HepG2 (cell line): ENCODE data around the gene EEPD1. TPM values are rescaled to one million over a fixed set of nuclear protein-coding genes. Genes with fewer than 3 reads are reported as not detected.
A peak's percentile ranks its signal among the peaks of the same experiment; 100 is the strongest.

Experiments used
- AKAP8 ChIP-seq: sonication (generic); formaldehyde crosslinking; IDR thresholded peaks from 2 replicates; pipeline ENCODE4 v1.5.1; 2020; ENCODE audit warnings: mild to moderate bottlenecking, missing genetic modification reagents
- HDAC6 ChIP-seq: fragments of 200-600 bp; sonication (generic); IDR thresholded peaks from 2 replicates; pipeline ENCODE4 v1.7.0; 2017; ENCODE audit warnings: mild to moderate bottlenecking, antibody characterized with exemption, low read length, low read depth
- ISL2 ChIP-seq: sonication (generic); formaldehyde crosslinking; IDR thresholded peaks from 2 replicates; pipeline ENCODE4 v1.5.0; 2020; ENCODE audit warnings: missing genetic modification reagents
- KDM3A ChIP-seq: IDR thresholded peaks from 2 replicates; pipeline ENCODE4 v1.6.1; 2018; ENCODE audit warnings: low read depth, missing compliant biosample characterization
- MBNL3 ChIP-seq: fragments of 250-450 bp; sonication (Bioruptor Pico); conservative IDR thresholded peaks from 2 replicates; pipeline ENCODE4 v1.8.0; 2022; ENCODE audit warnings: mild to moderate bottlenecking, inconsistent platforms
- MXD3 ChIP-seq: IDR thresholded peaks from 2 replicates; pipeline ENCODE4 v1.6.1; 2016; ENCODE audit warnings: mild to moderate bottlenecking, missing biosample characterization, missing genetic modification reagents
- NFYC ChIP-seq: IDR thresholded peaks from 2 replicates; pipeline ENCODE4 v1.6.1; 2016; ENCODE audit warnings: missing genetic modification reagents, missing compliant biosample characterization
- SP1 ChIP-seq, 2 experiments: fragments of 450-650 bp in 1 of 2; sonication (generic) in 1 of 2; formaldehyde crosslinking in 1 of 2; IDR thresholded peaks; 2 replicates each; pipeline versions ENCODE4 v1.4.0 to v1.6.1; 2016 to 2020; ENCODE audit warnings: missing genetic modification reagents in 1 of 2
- TAF1 ChIP-seq: sonication (generic); formaldehyde crosslinking; IDR thresholded peaks from 2 replicates; pipeline ENCODE4 v1.4.0; 2020; ENCODE audit warnings: missing genetic modification reagents
- ZBTB40 ChIP-seq, 2 experiments: fragments of 450-650 bp in 1 of 2; sonication (generic) in 1 of 2; formaldehyde crosslinking in 1 of 2; IDR thresholded peaks; 2 replicates each; pipeline versions ENCODE4 v1.6.1 to v1.8.0; 2016 to 2022; ENCODE audit warnings: antibody characterized with exemption in 1 of 2, mild to moderate bottlenecking in 1 of 2, missing genetic modification reagents in 1 of 2
- ZFX ChIP-seq: sonication (generic); formaldehyde crosslinking; IDR thresholded peaks from 2 replicates; pipeline ENCODE4 v1.4.0; 2020; ENCODE audit warnings: mild to moderate bottlenecking, low read depth, missing genetic modification reagents, moderate library complexity
- ZNF33A ChIP-seq: sonication (generic); formaldehyde crosslinking; IDR thresholded peaks from 2 replicates; pipeline ENCODE4 v1.5.1; 2020; ENCODE audit warnings: missing genetic modification reagents, mild to moderate bottlenecking, moderate library complexity, borderline replicate concordance
- ZNF609 ChIP-seq: sonication (generic); formaldehyde crosslinking; IDR thresholded peaks from 2 replicates; pipeline ENCODE4 v1.4.0; 2020; ENCODE audit warnings: mild to moderate bottlenecking, missing genetic modification reagents, borderline replicate concordance
- ZNF781 ChIP-seq: sonication (generic); formaldehyde crosslinking; IDR thresholded peaks from 2 replicates; pipeline ENCODE4 v1.5.1; 2020; ENCODE audit warnings: borderline replicate concordance, mild to moderate bottlenecking, missing genetic modification reagents; ENCODE audit errors: not compliant biosample characterization
- ZSCAN31 ChIP-seq: sonication (generic); formaldehyde crosslinking; IDR thresholded peaks from 2 replicates; pipeline ENCODE4 v1.5.0; 2020; ENCODE audit warnings: low read depth, mild to moderate bottlenecking, missing genetic modification reagents
- polyA plus RNA-seq, 8 experiments: library from polyadenylated mRNA; depleted of rRNA in 3 of 8; stranded (reverse) in 7 of 8; unstranded in 1 of 8; fragments of >200 nt; fragmentation: Illumina TruSeq in 4 of 8; extraction: Trizol in 4 of 8; gene quantifications; 2 replicates each; pipeline versions ENCODE4 v1.2.1 to v1.2.3, GENCODE V29; 2011 to 2016; ENCODE audit warnings: low read depth in 4 of 8, missing spikeins in 1 of 8, mixed read lengths in 1 of 8; ENCODE audit not compliant: insufficient read depth in 1 of 8
- total RNA-seq, 5 experiments: library from RNA; depleted of rRNA; stranded (reverse); fragments of >200 nt; fragmentation: Illumina TruSeq; extraction: Trizol; gene quantifications; 2 replicates each; pipeline ENCODE4 v1.2.3, GENCODE V29; 2016; ENCODE audit warnings: low read depth in 1 of 5

EEPD1 gene
- total and polyA plus RNA-seq, 2 of the 13 experiments (the other 11 are each of a cell fraction or from before 2014, with no cell fraction given), result 10.1 to 16.4 TPM

- no peak for TF ChIP-seq ZBTB40 (IDR thresholded peaks at IDR 0.05)
- TF ChIP-seq ZBTB40 (CRISPR knock-in tag; IDR thresholded peaks at IDR 0.05), result no peak
- TF ChIP-seq ZNF609 (CRISPR knock-in tag), result no peak
- no peak for TF ChIP-seq MXD3 (CRISPR knock-in tag)
- TF ChIP-seq HDAC6, result no peak
- no peak for TF ChIP-seq AKAP8 (CRISPR knock-in tag)
- TF ChIP-seq ZSCAN31, result no peak
- no peak for TF ChIP-seq ZNF33A (CRISPR knock-in tag)
- TF ChIP-seq MBNL3 (CRISPR knock-in tag), result no peak
- no peak for TF ChIP-seq SP1 (IDR thresholded peaks at IDR 0.05)
- no peak for TF ChIP-seq SP1 (CRISPR knock-in tag; IDR thresholded peaks at IDR 0.05)
- no peak for TF ChIP-seq ISL2
- TF ChIP-seq KDM3A (CRISPR knock-in tag), result no peak; the same call in 1 of the 2 replicates
- TF ChIP-seq NFYC (CRISPR knock-in tag), result no peak
- no peak for TF ChIP-seq TAF1 (CRISPR knock-in tag)
- TF ChIP-seq ZFX (CRISPR knock-in tag), result peak; percentile 29; the same call in 1 of the 2 replicates
- no peak for TF ChIP-seq ZNF781 (CRISPR knock-in tag)
These were observed 580 bp downstream of the EEPD1 start (continued) for GRCh38 chr7:36153571-36154097.
